Subcutaneous abdominal adipose tissue (tissue), 5 donors: Measurements from ENCODE around the gene OTUD5.

Source experiments
- H3K27ac ChIP-seq: one replicate; pipeline ENCODE4 v1.7.0; 2013; ENCODE audit warnings: low read depth, mild to moderate bottlenecking, inconsistent platforms, low read length, moderate library complexity
- H3K27me3 ChIP-seq, 5 donors: one replicate each; pipeline ENCODE4 v1.7.0; 2013; ENCODE audit warnings: low read length in 5 of 5, inconsistent platforms in 1 of 5; ENCODE audit not compliant: control insufficient read depth in 5 of 5, insufficient read depth in 4 of 5
- H3K36me3 ChIP-seq, 5 donors: one replicate each; pipeline ENCODE4 v1.7.0; 2013; ENCODE audit warnings: low read length in 5 of 5; ENCODE audit not compliant: control insufficient read depth in 5 of 5, insufficient read depth in 5 of 5
- H3K4me1 ChIP-seq, 5 donors: one replicate each; pipeline ENCODE4 v1.7.0; 2013; ENCODE audit warnings: low read length in 5 of 5, mild to moderate bottlenecking in 3 of 5, moderate library complexity in 1 of 5; ENCODE audit not compliant: control insufficient read depth in 5 of 5, insufficient read depth in 5 of 5
- H3K4me3 ChIP-seq, 5 donors: one replicate each; pipeline ENCODE4 v1.7.0; 2013; ENCODE audit warnings: low read length in 5 of 5, low read depth in 1 of 5
- H3K9ac ChIP-seq, 5 donors: one replicate each; pipeline ENCODE4 v1.7.0; 2013; ENCODE audit warnings: low read length in 5 of 5, mild to moderate bottlenecking in 4 of 5, moderate library complexity in 3 of 5
- H3K9me3 ChIP-seq, 5 donors: one replicate each; pipeline ENCODE4 v1.7.0; 2013; ENCODE audit warnings: low read length in 5 of 5; ENCODE audit not compliant: control insufficient read depth in 5 of 5
- donor health status: healthy.
- donor health status: healthy.
- donor health status: healthy.
- donor health status: healthy.
- donor health status: healthy.

The OTUD5 gene

DNA sequence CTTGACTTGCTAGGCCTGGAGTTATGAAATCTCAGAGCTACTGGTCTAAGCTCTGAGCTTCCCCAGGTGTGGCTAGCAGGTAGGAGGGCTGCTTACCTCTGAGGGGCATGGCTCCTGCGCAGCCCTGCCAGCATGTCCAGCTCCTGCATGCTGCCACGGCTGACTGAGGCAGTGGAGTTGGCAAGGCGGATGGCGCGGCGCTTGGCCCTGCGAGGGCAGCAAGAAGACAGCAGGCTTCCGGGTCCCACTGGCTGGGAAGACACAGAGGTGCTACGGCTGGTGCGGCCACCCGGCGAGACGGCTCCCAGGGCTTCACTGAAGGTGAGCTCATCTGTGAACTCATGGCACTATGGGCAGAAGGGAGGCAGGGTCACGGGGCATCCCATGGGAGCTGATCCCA is 8.6 kb upstream of the OTUD5 start:
- Histone ChIP-seq H3K27ac (no peak overlapping the region), H3K9me3 (peaks cover 0 to 3% (median 0%) of the 10 kb centered on the region in 5 donors), H3K4me3 (no peak overlapping the region), H3K36me3 (no peaks in the 10 kb centered on the region), H3K9ac (no peak overlapping the region), H3K4me1 (no peaks in the 10 kb centered on the region), H3K27me3 (peaks cover 0 to 6% (median 2%) of the 10 kb centered on the region in 5 donors)

DNA sequence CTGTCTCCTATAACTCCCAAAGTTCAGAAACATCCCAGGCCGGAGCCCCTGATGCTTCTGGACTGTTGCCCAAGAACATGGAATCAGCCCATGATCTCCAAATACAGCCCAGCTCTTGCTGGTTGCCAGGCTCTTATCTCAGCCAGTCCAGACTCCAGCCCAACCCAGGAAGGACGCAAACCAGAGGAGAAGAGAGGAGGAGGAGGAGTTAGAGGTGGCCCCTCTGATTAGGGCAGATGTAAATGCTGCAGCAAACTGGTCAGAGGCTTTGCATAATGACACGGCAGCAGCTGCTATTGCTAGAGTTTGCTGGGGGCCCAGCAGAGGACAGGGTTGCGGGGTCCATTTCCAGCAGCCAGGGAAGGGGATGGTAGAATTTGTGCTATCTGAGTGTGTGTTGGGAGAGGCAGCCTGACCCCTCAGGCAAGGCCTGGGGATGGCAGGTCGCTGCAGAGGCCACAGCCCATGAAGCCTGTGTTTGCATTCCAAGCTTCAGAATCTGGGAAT is 4.2 kb upstream of the OTUD5 start:
- Histone ChIP-seq H3K27me3 (peaks cover 0 to 9% (median 5%) of the 10 kb centered on the region in 5 donors), H3K4me3 (no peak overlapping the region), H3K36me3 (no peaks in the 10 kb centered on the region), H3K9ac (no peak overlapping the region), H3K9me3 (no peaks in the 10 kb centered on the region), H3K27ac (no peak overlapping the region), H3K4me1 (peaks cover 2 to 11% (median 9%) of the 10 kb centered on the region in 5 donors)

DNA sequence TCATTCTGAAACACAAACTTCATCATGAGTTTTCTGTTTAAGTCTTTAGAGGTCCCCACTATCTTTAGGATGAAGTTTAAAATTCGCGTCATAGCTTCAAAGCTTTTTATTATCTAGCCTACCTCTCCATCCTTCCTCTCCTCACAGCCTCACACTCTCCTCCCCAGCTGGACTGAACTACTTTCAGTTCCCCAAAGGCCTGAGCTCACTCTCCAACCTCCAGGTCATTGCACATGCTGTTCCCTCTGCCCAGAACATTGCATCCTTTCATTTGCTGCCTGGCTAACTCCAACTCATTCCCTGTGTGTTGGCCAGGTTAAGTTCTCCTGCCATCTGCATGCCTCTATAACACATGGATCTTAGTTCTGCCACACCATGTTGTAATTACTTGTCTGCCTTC is 2.9 kb upstream of the OTUD5 start:
- Histone ChIP-seq H3K9me3 (no peaks in the 10 kb centered on the region), H3K27ac (no peak overlapping the region), H3K4me1 (peaks cover 5 to 24% (median 22%) of the 10 kb centered on the region in 5 donors), H3K27me3 (peaks cover 0 to 9% (median 5%) of the 10 kb centered on the region in 5 donors), H3K36me3 (peaks cover 0 to 6% (median 0%) of the 10 kb centered on the region in 5 donors), H3K9ac (no peak overlapping the region), H3K4me3 (no peak overlapping the region)

DNA sequence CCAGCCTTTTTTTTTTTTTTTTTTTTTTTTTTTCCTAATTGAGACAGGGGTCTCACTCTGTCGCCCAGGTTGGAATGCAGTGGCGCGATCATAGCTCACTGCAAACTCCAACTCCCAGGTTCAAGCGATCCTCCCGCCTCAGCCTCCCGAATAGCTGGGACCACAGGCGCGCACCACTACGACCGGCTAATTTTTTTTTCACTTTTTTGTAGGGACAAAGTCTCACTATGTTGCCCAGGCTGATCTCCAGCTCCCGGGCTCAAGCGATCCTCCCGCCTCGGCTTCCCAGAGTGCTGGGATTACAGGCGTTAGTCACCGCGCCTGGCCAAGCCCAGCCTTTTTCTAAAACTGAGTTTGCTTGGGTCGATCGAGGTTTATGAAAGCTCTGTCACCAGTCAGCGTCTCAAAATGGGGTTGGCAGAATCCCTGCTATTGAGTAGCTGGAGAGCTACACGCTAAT is 1.3 kb upstream of the OTUD5 start:
- Histone ChIP-seq H3K27me3 (peaks cover 0 to 9% (median 5%) of the 10 kb centered on the region in 5 donors), H3K9ac (peak overlapping the region in 4 of 5 donors; percentile 6 to 66 (median 30)), H3K36me3 (peaks cover 0 to 9% (median 2%) of the 10 kb centered on the region in 5 donors), H3K27ac (peak overlapping the region; percentile 82), H3K4me3 (peak overlapping the region; percentile 29 to 76 (median 59)), H3K4me1 (peaks cover 5 to 40% (median 29%) of the 10 kb centered on the region in 5 donors), H3K9me3 (no peaks in the 10 kb centered on the region)

DNA sequence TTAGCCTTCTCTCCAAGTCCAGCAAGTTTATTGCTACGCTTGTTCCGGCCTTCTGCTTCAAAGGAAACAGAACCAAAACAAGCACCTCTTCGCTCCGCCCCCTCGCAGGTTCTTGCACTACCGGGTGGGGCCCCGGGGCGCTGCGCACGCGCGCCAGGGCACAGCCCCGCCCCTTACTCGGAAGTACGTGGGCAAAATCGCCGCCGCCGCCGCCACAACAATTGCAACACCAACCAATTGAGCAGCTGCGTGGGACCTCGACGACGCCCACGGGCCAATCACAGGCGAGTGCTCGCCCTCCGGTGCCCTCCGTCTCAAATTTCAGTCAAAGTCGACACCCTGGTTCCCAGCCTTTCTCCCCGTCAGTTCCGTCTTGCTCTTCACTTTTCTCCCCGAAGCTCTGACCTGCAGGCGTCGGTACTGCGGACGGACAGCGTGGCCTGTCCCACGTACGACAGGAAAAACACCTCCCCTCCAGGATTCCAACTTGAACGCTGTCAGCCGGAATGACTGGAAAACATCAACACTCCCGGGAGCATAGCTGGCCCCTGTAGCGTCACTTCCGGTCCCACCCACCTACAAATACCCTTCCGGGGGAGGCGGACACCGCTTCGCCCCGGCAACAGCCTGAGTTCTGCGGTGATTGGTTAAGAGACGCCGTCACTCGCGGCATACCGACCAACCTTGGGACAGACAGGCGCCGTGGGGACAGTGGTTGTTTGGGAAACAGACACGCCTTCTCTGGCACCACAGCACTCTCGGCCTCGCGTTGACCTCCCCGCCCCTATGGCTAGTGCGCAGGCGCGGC is 624 bp upstream of the OTUD5 start:
- Histone ChIP-seq H3K36me3 (peaks cover 0 to 9% (median 2%) of the 10 kb centered on the region in 5 donors), H3K27ac (peak overlapping the region; percentile 88), H3K27me3 (peaks cover 0 to 9% (median 5%) of the 10 kb centered on the region in 5 donors), H3K9me3 (no peaks in the 10 kb centered on the region), H3K4me3 (peak overlapping the region; percentile 71 to 83 (median 76)), H3K4me1 (peaks cover 5 to 46% (median 35%) of the 10 kb centered on the region in 5 donors), H3K9ac (peak overlapping the region; percentile 52 to 83 (median 68))

DNA sequence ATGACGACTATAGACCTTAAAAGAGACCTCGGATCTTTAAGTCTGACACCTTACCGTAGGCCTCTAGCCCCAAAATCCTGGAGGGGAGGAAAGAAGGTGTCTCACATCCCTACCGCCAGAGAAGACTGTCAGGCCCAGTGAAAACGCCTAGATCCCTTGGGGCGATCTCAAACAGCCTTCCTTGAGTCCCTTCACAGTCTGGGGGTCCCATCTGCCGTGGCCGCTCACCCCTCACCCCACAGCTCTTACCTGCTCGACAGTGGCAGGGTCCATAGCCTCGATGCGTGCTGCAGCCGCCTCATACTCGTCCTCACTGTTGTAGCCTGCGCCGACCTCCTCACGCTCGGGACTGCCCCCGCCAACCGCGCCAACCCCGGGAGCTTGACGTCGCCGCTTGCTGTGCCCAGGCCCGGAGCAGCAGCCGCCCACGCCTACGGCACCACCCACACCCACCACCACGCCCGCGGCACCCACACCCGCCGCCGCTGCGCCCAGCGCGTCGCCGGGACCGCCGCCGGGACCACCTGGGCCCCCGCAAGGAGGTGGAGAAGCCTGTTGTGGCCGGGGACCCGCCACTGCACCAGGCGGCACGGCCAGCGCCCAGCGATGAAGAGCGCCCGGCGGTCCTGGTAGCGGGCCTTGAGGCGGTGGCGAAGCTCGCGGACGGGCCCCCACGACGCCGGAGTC is 536 bp downstream of the OTUD5 start:
- peaks cover 5 to 53% (median 42%) of the 10 kb centered on the region in 5 donors for H3K4me1 ChIP-seq
- peaks cover 0 to 9% (median 5%) of the 10 kb centered on the region in 5 donors for H3K27me3 ChIP-seq
- peak overlapping the region; percentile 73 to 77 (median 76) for H3K4me3 ChIP-seq
- no peaks in the 10 kb centered on the region for H3K9me3 ChIP-seq
- H3K9ac ChIP-seq: peak overlapping the region; percentile 52 to 91 (median 80)
- H3K27ac ChIP-seq: peak overlapping the region; percentile 62
- peaks cover 0 to 9% (median 2%) of the 10 kb centered on the region in 5 donors for H3K36me3 ChIP-seq

DNA sequence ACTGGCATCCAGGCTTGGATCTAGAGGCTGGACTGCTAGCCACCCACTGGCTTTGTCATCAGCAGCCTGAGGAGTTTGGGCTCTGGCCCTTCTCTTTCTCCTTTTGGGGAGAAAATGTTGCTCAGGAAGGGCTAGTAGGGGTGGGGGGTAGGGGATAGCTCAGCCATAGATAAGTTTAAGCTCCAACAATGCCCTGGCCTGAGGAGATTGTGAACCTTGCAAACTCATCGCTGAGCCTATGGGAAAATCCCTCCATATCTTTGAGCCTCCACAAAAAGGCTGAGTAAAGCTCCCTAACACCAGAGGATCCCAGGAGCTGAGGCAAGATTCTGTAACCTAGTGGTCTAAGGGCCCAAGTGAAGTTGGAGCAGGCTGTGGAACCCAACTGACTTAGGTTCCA is 8.8 kb downstream of the OTUD5 start:
- no peak overlapping the region for H3K4me3 ChIP-seq
- no peaks in the 10 kb centered on the region for H3K9me3 ChIP-seq
- H3K27ac ChIP-seq: no peak overlapping the region
- H3K9ac ChIP-seq: no peak overlapping the region
- peaks cover 0 to 15% (median 10%) of the 10 kb centered on the region in 5 donors for H3K4me1 ChIP-seq
- peaks cover 0 to 6% (median 0%) of the 10 kb centered on the region in 5 donors for H3K36me3 ChIP-seq
- peaks cover 0 to 2% (median 0%) of the 10 kb centered on the region in 5 donors for H3K27me3 ChIP-seq

DNA sequence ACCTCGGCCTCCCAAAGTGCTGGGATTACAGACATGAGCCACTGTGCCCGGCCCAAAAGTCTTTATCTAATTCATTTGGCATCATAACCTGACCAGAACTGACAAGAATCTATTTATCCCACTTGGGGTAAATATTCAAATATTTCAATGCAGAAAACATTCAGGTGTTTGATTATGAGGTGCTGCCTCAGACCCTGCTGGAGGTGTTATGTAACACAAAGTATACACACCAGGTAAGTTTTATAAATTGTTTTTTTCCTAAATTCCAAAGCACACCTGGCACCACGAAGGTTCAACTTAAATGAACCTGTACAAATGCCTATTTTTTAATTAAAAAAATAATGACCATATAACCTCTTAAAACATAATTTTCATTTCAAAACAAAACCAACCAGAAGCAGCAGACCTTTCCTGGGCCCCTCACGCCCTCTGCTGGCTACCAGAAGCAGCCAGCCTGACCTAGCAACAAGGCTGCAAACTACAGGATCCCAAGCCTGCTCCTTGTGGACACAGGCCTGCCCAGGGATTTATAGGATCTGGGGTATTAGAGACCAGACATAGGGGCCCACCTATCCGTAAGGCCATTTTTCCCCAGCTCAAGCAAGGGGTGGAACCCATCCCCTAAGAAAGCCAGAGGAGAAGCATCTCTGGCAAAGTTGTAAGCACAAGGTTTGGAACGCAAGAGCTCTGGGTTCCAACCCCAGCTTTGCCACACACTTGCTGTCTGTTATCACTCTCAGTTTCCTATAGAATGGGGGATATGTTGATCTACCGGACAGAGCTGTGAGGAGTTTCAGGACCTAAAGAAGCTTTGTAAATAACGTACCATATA is 11.7 kb downstream of the OTUD5 start:
- H3K4me1 ChIP-seq: peaks cover 0 to 9% (median 0%) of the 10 kb centered on the region in 5 donors
- H3K27me3 ChIP-seq: peaks cover 0 to 4% (median 2%) of the 10 kb centered on the region in 5 donors
- peaks cover 0 to 16% (median 6%) of the 10 kb centered on the region in 5 donors for H3K36me3 ChIP-seq
- H3K4me3 ChIP-seq: no peak overlapping the region
- H3K27ac ChIP-seq: no peak overlapping the region
- H3K9me3 ChIP-seq: no peaks in the 10 kb centered on the region
- H3K9ac ChIP-seq: no peak overlapping the region

DNA sequence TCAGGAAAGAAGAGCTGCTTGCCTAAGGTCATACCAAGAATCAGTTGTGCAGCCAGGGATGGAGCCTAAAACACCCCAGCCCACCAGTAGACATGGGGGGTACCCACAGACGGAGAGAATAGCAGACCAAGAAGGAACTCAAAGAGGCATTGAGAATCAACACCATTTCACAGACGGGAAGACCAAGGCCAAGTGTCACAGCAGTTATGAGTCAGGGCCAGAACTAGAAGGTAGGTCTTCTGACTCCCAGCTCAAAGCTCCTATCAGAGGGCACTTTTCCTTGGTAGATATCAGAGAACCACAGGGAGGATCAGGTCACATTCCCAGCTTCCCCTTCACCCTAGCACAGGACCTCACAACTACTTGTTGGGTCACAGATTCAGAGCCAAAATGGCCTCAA is 14.5 kb downstream of the OTUD5 start:
- no peak overlapping the region for H3K4me3 ChIP-seq
- H3K27me3 ChIP-seq: peaks cover 0 to 11% (median 6%) of the 10 kb centered on the region in 5 donors
- H3K4me1 ChIP-seq: peaks cover 0 to 22% (median 2%) of the 10 kb centered on the region in 5 donors
- no peaks in the 10 kb centered on the region for H3K9me3 ChIP-seq
- H3K36me3 ChIP-seq: peaks cover 0 to 19% (median 11%) of the 10 kb centered on the region in 5 donors
- H3K9ac ChIP-seq: no peak overlapping the region
- no peak overlapping the region for H3K27ac ChIP-seq
